ENCODE data around the gene SPON2. TPM values are rescaled to one million over a fixed set of nuclear protein-coding genes. Genes with fewer than 3 reads are reported as not detected.

Gene SPON2
- total and polyA plus RNA-seq, 7 donors: 4.1 to 18.5 (median 6.8) TPM

GRCh38 chr4:1151541-1151940 lies 20.8 kb downstream of the SPON2 start:
- no peak for ATAC-seq
- intact Hi-C loops (cut with DNase I): no loop called here

GRCh38 chr4:1150875-1151274 lies 21.5 kb downstream of the SPON2 start:
- Histone ChIP-seq H3K27me3 (ENCODE audit: insufficient read depth in 3 of 3, low read length in 2 of 3) (peaks cover 0 to 2% (median 0%) of the 10 kb centered on the region in 3 donors), H3K9me3 (no peaks in the 10 kb centered on the region), H3K4me1 (peaks cover 7% of the 10 kb centered on the region), H3K36me3 (ENCODE audit: insufficient read depth in 1 of 2, low read depth in 1 of 2) (no peaks in the 10 kb centered on the region), H3K4me3 (no peak overlapping the region), H3K27ac (no peak overlapping the region)
- 77 to 94% (median 78%) methylated on average over 3 of the region's 3 CpGs for WGBS, 3 donors
- ATAC-seq (no peak), DNase-seq (no peak)
- TF ChIP-seq, protein P1, sequence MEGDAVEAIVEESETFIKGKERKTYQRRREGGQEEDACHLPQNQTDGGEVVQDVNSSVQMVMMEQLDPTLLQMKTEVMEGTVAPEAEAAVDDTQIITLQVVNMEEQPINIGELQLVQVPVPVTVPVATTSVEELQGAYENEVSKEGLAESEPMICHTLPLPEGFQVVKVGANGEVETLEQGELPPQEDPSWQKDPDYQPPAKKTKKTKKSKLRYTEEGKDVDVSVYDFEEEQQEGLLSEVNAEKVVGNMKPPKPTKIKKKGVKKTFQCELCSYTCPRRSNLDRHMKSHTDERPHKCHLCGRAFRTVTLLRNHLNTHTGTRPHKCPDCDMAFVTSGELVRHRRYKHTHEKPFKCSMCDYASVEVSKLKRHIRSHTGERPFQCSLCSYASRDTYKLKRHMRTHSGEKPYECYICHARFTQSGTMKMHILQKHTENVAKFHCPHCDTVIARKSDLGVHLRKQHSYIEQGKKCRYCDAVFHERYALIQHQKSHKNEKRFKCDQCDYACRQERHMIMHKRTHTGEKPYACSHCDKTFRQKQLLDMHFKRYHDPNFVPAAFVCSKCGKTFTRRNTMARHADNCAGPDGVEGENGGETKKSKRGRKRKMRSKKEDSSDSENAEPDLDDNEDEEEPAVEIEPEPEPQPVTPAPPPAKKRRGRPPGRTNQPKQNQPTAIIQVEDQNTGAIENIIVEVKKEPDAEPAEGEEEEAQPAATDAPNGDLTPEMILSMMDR (IDR thresholded peaks at IDR 0.05): no peak
- intact Hi-C loops (cut with DNase I): no loop called here

More at GRCh38 chr4:1151541-1151940, 20.8 kb downstream of the SPON2 start:
- no peak for DNase-seq
- Histone ChIP-seq H3K4me1 (peaks cover 7% of the 10 kb centered on the region), H3K27me3 (ENCODE audit: insufficient read depth in 3 of 3, low read length in 2 of 3) (peaks cover 0 to 2% (median 0%) of the 10 kb centered on the region in 3 donors), H3K9me3 (no peaks in the 10 kb centered on the region), H3K4me3 (no peak overlapping the region), H3K36me3 (ENCODE audit: insufficient read depth in 1 of 2, low read depth in 1 of 2) (no peaks in the 10 kb centered on the region), H3K27ac (no peak overlapping the region)
- WGBS, 3 donors: 69 to 75% (median 72%) methylated on average over 6 of the region's 6 CpGs
- TF ChIP-seq, protein P1 (IDR thresholded peaks at IDR 0.05): no peak

DNA sequence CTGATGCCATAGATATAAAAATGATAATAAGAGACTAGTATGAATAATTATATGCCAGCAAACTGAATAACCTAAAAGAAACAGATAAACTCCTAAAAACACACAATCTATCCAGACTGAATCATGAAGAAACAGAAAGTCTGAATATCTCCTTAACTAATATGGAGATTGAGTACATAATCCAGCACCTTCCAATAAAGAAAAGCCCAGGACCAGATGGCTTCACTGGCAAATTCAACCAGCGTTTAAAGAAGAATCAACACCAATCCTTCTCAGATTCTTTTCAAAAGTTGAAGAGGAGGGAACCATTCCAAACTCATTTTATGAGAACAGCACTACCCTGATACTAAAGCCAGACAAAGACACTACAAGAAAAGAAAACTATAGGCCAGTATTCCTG lies 32.5 kb downstream of the SPON2 start:
- TF ChIP-seq, protein P1 (IDR thresholded peaks at IDR 0.05): no peak
- peaks cover 0 to 10% (median 2%) of the 10 kb centered on the region in 3 donors for H3K27me3 ChIP-seq (ENCODE audit: insufficient read depth in 3 of 3, low read length in 2 of 3)
- 70 to 77% (median 72%) methylated on average over 1 of the region's 1 CpG for WGBS, 3 donors
- intact Hi-C loops (cut with DNase I): loop anchor here in 1 of 2 donors (10.0 kb wide), 1 partner anchor 495 kb away; no protein-coding TSS in a partner anchor
- H3K4me3 ChIP-seq: no peak overlapping the region
- no peaks in the 10 kb centered on the region for H3K36me3 ChIP-seq (ENCODE audit: insufficient read depth in 1 of 2, low read depth in 1 of 2)
- no peaks in the 10 kb centered on the region for H3K4me1 ChIP-seq
- no peaks in the 10 kb centered on the region for H3K9me3 ChIP-seq
- H3K27ac ChIP-seq: no peak overlapping the region
- ATAC-seq (no peak), DNase-seq (no peak)

- no peak overlapping the region for H3K27ac ChIP-seq
- no peaks in the 10 kb centered on the region for H3K4me1 ChIP-seq
- 70 to 80% (median 71%) methylated on average over 2 of the region's 2 CpGs for WGBS, 3 donors
- peak overlapping the region; percentile 9 for H3K4me3 ChIP-seq
- H3K9me3 ChIP-seq: no peaks in the 10 kb centered on the region
- ATAC-seq: no peak
- TF ChIP-seq, protein P1 (IDR thresholded peaks at IDR 0.05): no peak
- peaks cover 0 to 4% (median 2%) of the 10 kb centered on the region in 3 donors for H3K27me3 ChIP-seq (ENCODE audit: insufficient read depth in 3 of 3, low read length in 2 of 3)
- intact Hi-C loops (cut with DNase I): loop anchor here in 1 of 2 donors (10.0 kb wide), 1 partner anchor 497 kb away; no protein-coding TSS in a partner anchor
- DNase-seq: no peak
- H3K36me3 ChIP-seq (ENCODE audit: insufficient read depth in 1 of 2, low read depth in 1 of 2): no peaks in the 10 kb centered on the region
Observed at GRCh38 chr4:1137850-1138249, 34.5 kb downstream of the SPON2 start.

Data from psoas muscle (tissue), 8 donors.